HepG2 (cell line): ENCODE measurements around the gene KLF13. TPM values are rescaled to one million over a fixed set of nuclear protein-coding genes. Genes with fewer than 3 reads are reported as not detected.

ENCODE experiments used
- CREB1 ChIP-seq, 2 experiments: fragments of 450-650 bp in 1 of 2; IDR thresholded peaks; 2 replicates each; pipeline ENCODE4 v1.6.1; 2016 to 2017; ENCODE audit warnings: control low read depth in 1 of 2, mild to moderate bottlenecking in 1 of 2, missing compliant biosample characterization in 1 of 2, missing genetic modification characterization in 1 of 2
- EP300 ChIP-seq, 3 experiments: sonication (generic) in 1 of 3; formaldehyde crosslinking in 1 of 3; IDR thresholded peaks; 2 replicates each; pipeline versions ENCODE4 v1.5.1 to v1.6.1; 2011 to 2020; ENCODE audit warnings: low read depth in 2 of 3, low read length in 2 of 3, borderline replicate concordance in 1 of 3, improper control_type of control experiment in 1 of 3, mild to moderate bottlenecking in 1 of 3, missing genetic modification reagents in 1 of 3, moderate library complexity in 1 of 3
- GABPB1 ChIP-seq: IDR thresholded peaks from 2 replicates; pipeline ENCODE4 v1.6.1; 2016; ENCODE audit warnings: mild to moderate bottlenecking, missing genetic modification reagents, moderate library complexity, missing compliant biosample characterization
- LCORL ChIP-seq, 2 experiments: fragments of 450-650 bp in 1 of 2; sonication (generic) in 1 of 2; formaldehyde crosslinking in 1 of 2; IDR thresholded peaks; 2 replicates each; pipeline versions ENCODE4 v1.5.0 to v1.6.1; 2017 to 2020; ENCODE audit warnings: antibody characterized with exemption in 1 of 2, missing genetic modification reagents in 1 of 2
- MED8 ChIP-seq: sonication (generic); formaldehyde crosslinking; IDR thresholded peaks from 2 replicates; pipeline ENCODE4 v1.8.1; 2023; ENCODE audit warnings: mild to moderate bottlenecking, missing genetic modification reagents; ENCODE audit not compliant: insufficient replicate concordance
- MTERF4 ChIP-seq: sonication (generic); formaldehyde crosslinking; IDR thresholded peaks from 2 replicates; pipeline ENCODE4 v1.8.0; 2023; ENCODE audit warnings: mild to moderate bottlenecking, missing genetic modification reagents
- MTF2 ChIP-seq: sonication (generic); formaldehyde crosslinking; IDR thresholded peaks from 2 replicates; pipeline ENCODE4 v1.5.0; 2020; ENCODE audit warnings: missing genetic modification reagents, borderline replicate concordance
- PAXIP1 ChIP-seq: sonication (generic); formaldehyde crosslinking; conservative IDR thresholded peaks from 2 replicates; pipeline ENCODE4 v1.4.0; 2020; ENCODE audit warnings: mild to moderate bottlenecking, missing genetic modification reagents, moderate library complexity
- SAFB2 ChIP-seq: sonication (generic); formaldehyde crosslinking; IDR thresholded peaks from 2 replicates; pipeline ENCODE4 v1.5.1; 2020; ENCODE audit warnings: missing genetic modification reagents, low read depth, mild to moderate bottlenecking, borderline replicate concordance
- SRSF1 ChIP-seq: fragments of 200-400 bp; formaldehyde crosslinking; optimal IDR thresholded peaks from 2 replicates; pipeline ENCODE3; 2017; ENCODE audit warnings: mild to moderate bottlenecking, low read depth, low read length, moderate library complexity
- TFE3 ChIP-seq: IDR thresholded peaks from 2 replicates; pipeline ENCODE4 v1.6.1; 2016
- ZNF646 ChIP-seq: sonication (generic); formaldehyde crosslinking; IDR thresholded peaks from 2 replicates; pipeline ENCODE4 v1.9.0; 2021; ENCODE audit warnings: mild to moderate bottlenecking, missing genetic modification reagents
- polyA plus RNA-seq, 8 experiments: library from polyadenylated mRNA; depleted of rRNA in 3 of 8; stranded (reverse) in 7 of 8; unstranded in 1 of 8; fragments of >200 nt; fragmentation: Illumina TruSeq in 4 of 8; extraction: Trizol in 4 of 8; gene quantifications; 2 replicates each; pipeline versions ENCODE4 v1.2.1 to v1.2.3, GENCODE V29; 2011 to 2016; ENCODE audit warnings: low read depth in 4 of 8, missing spikeins in 1 of 8, mixed read lengths in 1 of 8; ENCODE audit not compliant: insufficient read depth in 1 of 8
- total RNA-seq, 5 experiments: library from RNA; depleted of rRNA; stranded (reverse); fragments of >200 nt; fragmentation: Illumina TruSeq; extraction: Trizol; gene quantifications; 2 replicates each; pipeline ENCODE4 v1.2.3, GENCODE V29; 2016; ENCODE audit warnings: low read depth in 1 of 5

Gene KLF13
- total and polyA plus RNA-seq, 2 of the 13 experiments (the other 11 are each of a cell fraction or from before 2014, with no cell fraction given) = 16.8 to 25.1 TPM

- TF ChIP-seq PAXIP1 (CRISPR knock-in tag) = 0 out of 2 replicates have a peak, but pooled peaks have one; percentile 14
- peak; percentile 41; the same call in 1 of the 2 replicates for TF ChIP-seq MTERF4 (CRISPR knock-in tag)
- peak; percentile 65; the same call in 1 of the 2 replicates for TF ChIP-seq TFE3
- no peak for TF ChIP-seq LCORL (IDR thresholded peaks at IDR 0.05)
- peak; percentile 67; the same call in 1 of the 2 replicates for TF ChIP-seq LCORL (CRISPR knock-in tag; IDR thresholded peaks at IDR 0.05)
- peak; percentile 95 for TF ChIP-seq SRSF1
- TF ChIP-seq EP300 (IDR thresholded peaks at IDR 0.05; ENCODE audit: low read depth in 2 of 2, low read length in 2 of 2) = peak in 1 of 2 experiments; percentile 36; a peak in 1 of 4 replicates
- TF ChIP-seq EP300 (CRISPR knock-in tag; IDR thresholded peaks at IDR 0.05; ENCODE audit: borderline replicate concordance) = no peak
- peak; percentile 23; the same call in 1 of the 2 replicates for TF ChIP-seq GABPB1
- 0 out of 2 replicates have a peak, but pooled peaks have one; percentile 44 for TF ChIP-seq MTF2 (CRISPR knock-in tag)
- TF ChIP-seq CREB1 (IDR thresholded peaks at IDR 0.05) = no peak
- TF ChIP-seq CREB1 (CRISPR knock-in tag; IDR thresholded peaks at IDR 0.05) = peak; percentile 31; the same call in 1 of the 2 replicates
- no peak for TF ChIP-seq MED8 (CRISPR knock-in tag)
- 0 out of 2 replicates have a peak, but pooled peaks have one; percentile 41 for TF ChIP-seq ZNF646
- 0 out of 2 replicates have a peak, but pooled peaks have one; percentile 35 for TF ChIP-seq SAFB2 (CRISPR knock-in tag)
Measured at GRCh38 chr15:31280046-31280830, 46.4 kb upstream of the KLF13 start (continued).
